ENCODE results near the gene C16orf96.

C16orf96 gene

DNA sequence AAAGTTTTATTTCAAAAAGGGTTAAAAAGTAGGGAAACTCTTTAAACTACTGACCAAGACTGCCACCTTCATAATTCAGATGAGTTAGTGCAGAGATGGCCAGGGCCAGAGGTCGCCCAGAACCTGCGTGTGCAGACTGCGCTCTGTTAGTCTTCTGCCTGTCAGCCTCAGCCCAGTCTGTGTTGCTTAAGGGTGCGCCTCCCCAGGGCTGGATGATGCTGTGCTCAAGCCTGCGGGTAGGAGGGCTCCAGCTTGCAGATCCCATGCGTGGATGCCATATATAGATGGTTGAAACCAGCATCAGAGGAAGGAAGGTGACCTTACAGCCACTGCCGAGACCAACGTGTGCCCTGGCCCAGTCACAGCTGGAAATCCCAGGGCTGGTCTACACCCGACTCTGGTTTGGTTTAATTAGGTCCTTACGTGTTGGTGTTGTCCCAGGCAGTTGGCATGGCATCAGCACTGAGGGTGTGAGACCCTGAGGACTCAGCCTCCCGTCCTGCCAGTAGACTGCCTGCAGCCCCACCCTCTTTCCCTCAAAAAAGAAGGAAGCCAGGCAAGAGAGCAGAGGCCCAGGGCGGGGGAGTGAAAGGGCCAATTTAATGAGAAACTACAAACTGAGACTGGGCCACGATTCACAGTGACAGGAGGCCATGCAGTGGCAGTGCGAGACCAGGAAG lies 45.3 kb upstream of the C16orf96 start:
- DNase-seq (ENCODE audit: low read depth) = no peak
- H3K4me3 ChIP-seq (ENCODE audit: control insufficient read depth, low read depth, low read length) = no peak overlapping the region
- TF ChIP-seq, protein P1, sequence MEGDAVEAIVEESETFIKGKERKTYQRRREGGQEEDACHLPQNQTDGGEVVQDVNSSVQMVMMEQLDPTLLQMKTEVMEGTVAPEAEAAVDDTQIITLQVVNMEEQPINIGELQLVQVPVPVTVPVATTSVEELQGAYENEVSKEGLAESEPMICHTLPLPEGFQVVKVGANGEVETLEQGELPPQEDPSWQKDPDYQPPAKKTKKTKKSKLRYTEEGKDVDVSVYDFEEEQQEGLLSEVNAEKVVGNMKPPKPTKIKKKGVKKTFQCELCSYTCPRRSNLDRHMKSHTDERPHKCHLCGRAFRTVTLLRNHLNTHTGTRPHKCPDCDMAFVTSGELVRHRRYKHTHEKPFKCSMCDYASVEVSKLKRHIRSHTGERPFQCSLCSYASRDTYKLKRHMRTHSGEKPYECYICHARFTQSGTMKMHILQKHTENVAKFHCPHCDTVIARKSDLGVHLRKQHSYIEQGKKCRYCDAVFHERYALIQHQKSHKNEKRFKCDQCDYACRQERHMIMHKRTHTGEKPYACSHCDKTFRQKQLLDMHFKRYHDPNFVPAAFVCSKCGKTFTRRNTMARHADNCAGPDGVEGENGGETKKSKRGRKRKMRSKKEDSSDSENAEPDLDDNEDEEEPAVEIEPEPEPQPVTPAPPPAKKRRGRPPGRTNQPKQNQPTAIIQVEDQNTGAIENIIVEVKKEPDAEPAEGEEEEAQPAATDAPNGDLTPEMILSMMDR (IDR thresholded peaks at IDR 0.05; ENCODE audit: control insufficient read depth, insufficient read depth, low read depth, low read length, missing control alignments) = no peak

DNA sequence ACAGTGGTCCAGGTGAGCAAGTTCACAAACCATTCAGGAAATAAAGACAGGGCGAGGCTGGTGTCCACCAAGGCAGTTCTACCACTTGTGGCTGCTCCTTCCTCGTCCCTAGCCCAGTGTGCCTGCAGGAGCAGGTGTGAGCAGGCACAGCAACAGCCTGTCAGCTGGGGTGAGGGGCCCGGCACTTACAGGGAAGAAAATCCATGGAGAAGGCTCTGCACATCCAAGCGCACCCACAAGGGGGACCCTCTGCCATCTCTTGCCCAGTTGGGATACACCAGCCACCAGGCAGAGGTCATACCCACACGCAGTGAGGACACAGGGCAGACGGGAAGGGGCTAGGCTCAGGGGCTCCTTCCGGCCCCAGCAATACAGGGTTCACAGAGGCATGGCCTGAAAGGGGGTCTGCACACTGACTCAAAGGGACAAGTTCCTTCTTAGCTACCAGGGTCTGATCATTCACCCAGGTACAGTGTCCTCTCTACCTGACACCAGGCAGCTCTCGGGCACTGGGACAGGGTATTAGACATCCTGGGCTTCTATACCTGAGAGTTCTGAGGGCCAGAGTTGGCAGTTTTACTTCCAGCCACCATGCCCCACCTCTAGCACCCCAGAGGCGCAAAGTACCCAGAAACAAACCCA lies 44.6 kb upstream of the C16orf96 start:
- TF ChIP-seq, protein P1 (IDR thresholded peaks at IDR 0.05; ENCODE audit: control insufficient read depth, insufficient read depth, low read depth, low read length, missing control alignments) = peak; percentile 55
- H3K4me3 ChIP-seq (ENCODE audit: control insufficient read depth, low read depth, low read length) = no peak overlapping the region
- no peak for DNase-seq (ENCODE audit: low read depth)

DNA sequence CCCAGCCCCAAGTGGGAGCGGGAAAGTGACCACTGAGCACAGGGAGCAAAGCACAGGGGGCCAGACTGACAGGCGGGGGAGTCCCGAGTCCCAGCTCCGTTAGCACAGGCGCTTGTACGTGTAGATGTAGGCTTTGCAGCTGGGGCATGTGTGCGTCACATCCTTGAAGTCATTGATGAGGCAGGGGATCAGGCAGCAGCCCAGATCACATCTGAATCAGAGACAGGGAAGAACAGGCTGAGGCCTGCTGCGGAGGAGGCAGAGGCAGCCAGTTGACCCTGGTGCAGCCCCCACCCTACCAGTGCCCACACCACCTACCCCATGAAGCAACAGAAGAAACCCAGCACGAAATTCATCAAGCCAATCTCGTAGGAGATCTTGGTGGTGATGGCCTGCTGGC lies 43.7 kb upstream of the C16orf96 start:
- DNase-seq (ENCODE audit: low read depth) = no peak
- TF ChIP-seq, protein P1 (IDR thresholded peaks at IDR 0.05; ENCODE audit: control insufficient read depth, insufficient read depth, low read depth, low read length, missing control alignments) = no peak
- H3K4me3 ChIP-seq (ENCODE audit: control insufficient read depth, low read depth, low read length) = no peak overlapping the region

DNA sequence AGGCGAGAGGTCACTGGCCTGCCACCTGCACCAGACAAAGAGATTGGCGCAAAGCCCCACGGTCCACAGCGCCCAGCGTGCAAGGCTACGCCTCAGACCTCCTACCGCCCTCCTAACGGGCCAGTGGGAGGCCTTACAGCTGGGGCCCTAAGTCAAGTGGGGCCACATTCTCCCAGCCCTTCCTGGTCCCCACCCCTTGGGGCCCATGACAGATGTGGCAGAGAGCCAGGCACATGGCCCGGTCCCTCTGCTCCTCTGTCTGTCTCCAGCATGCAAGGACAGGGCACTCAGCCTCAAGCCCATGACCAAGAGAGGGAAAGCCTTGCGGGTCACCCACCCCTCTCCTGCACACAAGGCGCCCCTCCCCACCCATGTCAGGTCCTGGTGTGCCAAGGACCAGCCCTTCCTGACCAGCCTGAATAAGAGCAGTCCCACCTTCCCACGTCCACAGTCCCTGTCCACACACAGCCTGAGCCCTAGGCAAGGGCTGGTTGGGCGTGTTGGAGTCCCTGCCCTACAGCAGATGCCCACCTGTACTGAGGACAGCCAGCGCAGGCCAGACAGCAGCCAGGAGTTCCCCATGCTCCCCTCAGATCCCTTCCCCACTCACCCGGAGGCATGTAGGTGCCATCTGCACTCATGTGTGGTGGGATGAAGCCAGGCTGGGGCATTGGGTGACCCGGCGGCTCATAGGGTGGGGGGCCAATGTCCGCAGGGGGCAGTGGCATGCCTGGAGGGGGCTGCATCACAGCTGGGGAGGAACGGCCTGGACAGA lies 42.9 kb upstream of the C16orf96 start:
- H3K4me3 ChIP-seq (ENCODE audit: control insufficient read depth, low read depth, low read length) = no peak overlapping the region
- TF ChIP-seq, protein P1 (IDR thresholded peaks at IDR 0.05; ENCODE audit: control insufficient read depth, insufficient read depth, low read depth, low read length, missing control alignments) = no peak
- no peak for DNase-seq (ENCODE audit: low read depth)

DNA sequence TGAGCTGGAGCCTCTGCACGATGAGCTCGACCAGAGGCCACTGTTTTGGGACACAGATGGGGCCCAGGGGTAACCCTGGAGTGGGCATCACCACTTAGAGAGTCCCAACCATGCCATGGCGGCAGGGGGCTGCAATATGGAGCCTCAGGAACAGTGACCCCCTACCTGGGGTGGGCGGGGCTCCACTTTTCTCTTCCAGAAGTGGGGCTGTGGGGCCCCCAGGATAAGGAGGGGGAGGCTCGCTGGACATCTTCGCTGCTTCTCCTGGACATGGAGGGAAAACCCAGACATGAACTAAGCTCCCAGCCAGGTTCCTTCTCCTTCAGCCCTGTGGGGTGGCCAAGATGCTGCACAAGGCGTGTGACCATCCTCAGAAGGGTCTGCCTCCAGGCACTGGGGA lies 42.3 kb upstream of the C16orf96 start:
- TF ChIP-seq, protein P1 (IDR thresholded peaks at IDR 0.05; ENCODE audit: control insufficient read depth, insufficient read depth, low read depth, low read length, missing control alignments) = no peak
- no peak for DNase-seq (ENCODE audit: low read depth)

DNA sequence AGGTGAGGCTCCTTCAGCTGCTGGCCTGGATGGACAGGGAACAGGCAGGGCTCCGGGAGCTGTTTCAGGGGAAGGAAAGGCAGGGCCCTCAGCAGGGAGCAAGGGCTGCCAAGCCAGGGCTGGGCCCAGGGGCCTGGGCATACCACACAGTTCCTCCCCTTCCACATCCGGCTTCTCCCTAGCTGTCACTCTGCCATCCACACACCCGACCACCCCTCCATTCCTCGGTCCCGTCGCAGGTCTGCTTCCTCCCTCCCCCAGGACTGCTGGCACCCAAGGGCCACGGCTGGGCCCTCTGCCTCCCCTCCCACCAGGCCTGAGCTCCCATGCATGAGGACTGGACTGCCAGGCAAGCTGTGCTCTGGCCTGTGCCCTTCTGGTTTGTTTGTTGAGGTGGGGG lies 41.5 kb upstream of the C16orf96 start:
- H3K4me3 ChIP-seq (ENCODE audit: control insufficient read depth, low read depth, low read length) = no peak overlapping the region
- TF ChIP-seq, protein P1 (IDR thresholded peaks at IDR 0.05; ENCODE audit: control insufficient read depth, insufficient read depth, low read depth, low read length, missing control alignments) = no peak
- no peak for DNase-seq (ENCODE audit: low read depth)

More for the DNA sequence above, 42.3 kb upstream of the C16orf96 start:
- H3K4me3 ChIP-seq (ENCODE audit: control insufficient read depth, low read depth, low read length) = no peak overlapping the region

Measured in AG09309 (cell line).